Central memory CD4-positive, alpha-beta T cell (primary cell): ENCODE results near the gene KRT77.
"Not testable (repeated sequence)": the region's sequence is repeated elsewhere in the genome, so short reads cannot be mapped to it uniquely, and the experiment has no call there.

Experiments used
- DNase-seq: peaks from one replicate; pipeline ENCODE4 v3.0.0; 2022

KRT77 gene

DNA sequence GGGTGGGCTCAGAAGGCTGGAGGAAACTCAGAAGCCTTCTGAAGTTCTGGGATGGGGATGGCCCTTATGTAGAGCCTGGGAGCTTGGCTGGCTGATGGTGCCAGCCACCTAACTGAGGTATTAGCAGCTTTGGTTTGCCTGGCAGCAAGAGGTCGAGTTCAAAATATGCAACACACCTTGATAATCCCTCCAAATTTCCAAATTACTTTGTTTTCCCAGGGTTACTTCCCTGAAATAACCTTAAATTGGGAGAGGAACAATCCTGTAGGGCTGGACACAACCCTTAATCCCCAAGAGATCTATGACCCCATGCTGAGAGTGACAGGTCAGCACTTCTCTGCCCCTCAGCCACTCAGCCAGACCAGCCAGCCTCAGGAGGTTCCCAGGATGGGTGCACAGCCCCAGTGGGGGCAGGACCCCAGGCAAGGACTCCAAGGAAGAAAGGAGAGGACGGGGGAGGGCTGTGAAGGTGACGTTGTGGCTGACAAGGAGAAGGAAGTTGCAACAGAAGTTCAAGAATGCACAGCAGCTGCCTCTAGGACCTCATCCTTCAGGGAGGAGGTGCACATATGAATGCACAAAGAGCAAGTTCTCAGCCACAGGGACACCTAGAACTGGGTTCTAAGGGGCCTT lies 18.6 kb upstream of the KRT77 start:
- DNase-seq, result no peak

GRCh38 chr12:52720365-52720886 lies 17.1 kb upstream of the KRT77 start:
- DNase-seq, result no peak

- no peak for DNase-seq
These were observed 12.7 kb upstream of the KRT77 start for GRCh38 chr12:52716061-52716460.

DNA sequence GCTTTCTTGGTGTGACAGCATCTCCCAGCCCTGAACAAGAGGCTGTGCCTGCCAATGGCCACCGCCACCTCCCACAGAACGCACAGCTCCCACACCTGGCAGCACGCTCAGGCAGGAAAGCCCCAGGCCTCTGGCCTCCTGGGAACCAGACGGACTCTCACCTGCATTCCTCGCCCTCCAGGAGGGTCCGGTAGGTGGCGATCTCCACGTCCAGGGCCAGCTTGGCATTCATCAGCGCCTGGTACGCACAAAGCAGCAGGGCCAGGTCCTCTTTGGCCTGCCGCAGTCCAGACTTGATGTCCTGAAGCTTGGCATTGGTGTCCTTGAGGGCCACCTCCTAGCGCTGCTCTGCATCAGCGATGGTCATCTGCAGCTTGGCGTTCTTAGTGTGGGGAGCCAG lies 12.1 kb upstream of the KRT77 start:
- DNase-seq, result no peak

- no peak for DNase-seq
These were observed 11.6 kb upstream of the KRT77 start for GRCh38 chr12:52714887-52715281.

DNA sequence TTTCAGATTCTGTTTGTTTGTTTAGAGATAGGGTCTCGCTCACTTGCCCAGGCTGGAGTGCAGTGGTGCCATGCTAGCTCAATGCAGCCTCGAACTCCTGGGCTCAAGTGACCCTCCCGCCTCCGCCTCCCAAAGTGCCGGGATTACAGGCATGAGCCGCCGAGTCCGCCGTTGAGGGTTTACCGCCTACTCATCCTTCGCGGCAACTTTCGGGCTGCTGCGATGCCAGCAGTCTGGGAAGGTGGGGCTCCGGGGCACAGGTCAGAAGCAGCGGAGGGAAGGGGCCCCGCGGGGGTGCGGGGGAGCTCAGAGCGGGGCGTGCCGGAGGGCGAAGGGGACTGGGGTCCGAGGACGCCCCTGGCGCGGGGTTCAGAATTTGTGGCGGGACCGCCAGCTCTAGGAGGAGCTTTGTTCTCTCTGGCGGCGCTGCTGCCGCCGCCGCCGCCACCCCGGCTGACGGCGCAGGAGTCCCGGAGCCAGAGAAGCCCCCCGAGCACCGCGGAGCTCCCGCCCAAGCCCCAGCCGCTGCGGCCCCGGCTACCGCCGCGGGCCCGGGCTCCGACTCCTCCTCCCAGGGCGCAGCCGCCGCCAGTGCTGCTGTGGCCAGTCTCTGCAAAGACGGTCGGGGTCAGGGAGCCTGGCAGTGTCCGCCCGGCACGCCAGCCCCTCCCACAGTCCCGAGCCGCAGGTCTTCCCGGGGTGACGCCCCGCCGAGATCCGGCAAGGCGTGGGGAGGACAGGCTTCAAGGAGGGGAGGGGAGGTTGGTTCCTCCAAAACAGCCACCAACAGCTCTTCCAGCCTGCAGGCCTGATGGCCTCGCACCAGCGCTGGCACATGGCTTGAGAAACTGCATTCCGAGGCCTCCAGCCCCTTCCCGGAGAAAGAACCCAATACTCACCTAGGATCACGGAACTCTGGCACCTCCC lies 10.9 kb upstream of the KRT77 start:
- no peak for DNase-seq

DNA sequence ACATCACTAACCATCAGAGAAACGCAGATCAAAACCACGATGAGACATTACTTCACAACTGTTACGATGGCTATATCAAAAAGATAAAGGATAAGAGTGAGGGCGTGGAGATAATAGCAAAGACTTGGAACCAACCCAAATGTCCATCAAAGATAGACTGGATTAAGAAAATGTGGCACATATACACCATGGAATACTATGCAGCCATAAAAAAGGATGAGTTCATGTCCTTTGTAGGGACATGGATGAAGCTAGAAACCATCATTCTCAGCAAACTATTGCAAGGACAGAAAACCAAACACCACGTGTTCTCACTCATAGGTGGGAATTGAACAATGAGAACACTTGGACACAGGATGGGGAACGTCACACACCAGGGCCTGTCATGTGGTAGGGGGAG lies 8.8 kb upstream of the KRT77 start:
- DNase-seq, result not testable (repeated sequence)

DNA sequence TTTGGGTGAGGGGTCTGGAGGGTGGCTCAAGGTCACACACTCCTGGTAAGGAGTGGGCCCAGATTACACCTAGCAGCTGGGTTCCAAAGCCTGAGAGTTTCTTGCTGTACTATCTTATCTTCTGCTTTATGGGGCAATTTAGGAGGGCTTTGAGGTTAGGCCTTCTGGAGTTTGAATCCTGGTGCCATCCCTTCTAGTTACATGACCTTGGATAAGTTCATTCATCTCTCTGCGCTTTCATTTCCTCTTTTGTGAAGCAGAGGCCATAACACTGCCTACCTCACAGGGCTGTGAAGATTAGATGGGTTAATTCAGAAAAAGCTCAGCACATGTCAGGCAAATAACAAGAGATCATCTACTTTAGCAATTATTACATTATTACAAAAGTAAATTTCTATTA lies 7.4 kb upstream of the KRT77 start:
- no peak for DNase-seq

- no peak for DNase-seq
These were observed 4.7 kb upstream of the KRT77 start for GRCh38 chr12:52708010-52708409.

GRCh38 chr12:52704464-52704863 lies 1.1 kb upstream of the KRT77 start:
- DNase-seq, result no peak

DNA sequence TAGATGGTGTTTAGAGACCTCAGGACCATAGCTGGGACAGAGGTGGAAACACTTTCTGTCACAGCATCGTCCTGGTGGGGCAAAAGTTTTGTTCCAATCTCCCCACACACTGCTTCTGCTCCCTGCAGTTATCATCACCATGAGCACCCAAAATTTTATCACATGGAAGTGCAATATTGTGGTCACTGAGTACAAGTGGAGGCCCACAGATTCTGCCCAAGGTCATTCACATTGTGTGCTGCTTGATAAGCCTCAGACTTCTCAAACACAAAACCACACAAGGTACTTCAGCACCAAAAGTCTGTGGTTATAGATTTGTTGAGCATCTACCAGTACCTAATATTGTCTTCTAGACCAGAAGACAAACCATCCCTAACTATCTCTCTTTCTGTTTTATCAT lies 554 bp upstream of the KRT77 start:
- no peak for DNase-seq

- no peak for DNase-seq
These were observed 986 bp downstream of the KRT77 start for GRCh38 chr12:52702338-52702737.

DNA sequence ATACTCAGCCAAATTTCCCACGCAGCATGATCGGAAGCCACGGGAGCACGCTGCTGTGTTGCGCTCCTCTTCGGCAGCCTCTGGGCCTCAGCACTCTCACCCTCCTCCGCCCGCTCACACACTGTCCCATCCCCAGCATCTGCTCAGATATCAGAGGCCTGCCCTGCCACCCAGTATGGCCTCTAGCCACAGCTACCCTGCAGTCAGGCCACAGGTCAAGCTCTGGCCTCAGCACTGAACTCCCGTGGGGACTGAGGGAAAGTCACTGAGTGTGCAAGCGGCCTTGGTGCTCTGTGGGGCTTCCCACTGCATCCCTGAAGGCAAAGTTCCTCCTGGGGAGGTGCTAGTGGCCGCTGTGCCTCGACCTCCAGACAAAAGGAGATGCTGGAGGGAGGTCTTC lies 2.0 kb downstream of the KRT77 start:
- DNase-seq, result no peak

- DNase-seq, result no peak
These were observed 3.4 kb downstream of the KRT77 start for GRCh38 chr12:52699960-52700359.

- DNase-seq, result no peak
These were observed 4.0 kb downstream of the KRT77 start for GRCh38 chr12:52699373-52699772.

DNA sequence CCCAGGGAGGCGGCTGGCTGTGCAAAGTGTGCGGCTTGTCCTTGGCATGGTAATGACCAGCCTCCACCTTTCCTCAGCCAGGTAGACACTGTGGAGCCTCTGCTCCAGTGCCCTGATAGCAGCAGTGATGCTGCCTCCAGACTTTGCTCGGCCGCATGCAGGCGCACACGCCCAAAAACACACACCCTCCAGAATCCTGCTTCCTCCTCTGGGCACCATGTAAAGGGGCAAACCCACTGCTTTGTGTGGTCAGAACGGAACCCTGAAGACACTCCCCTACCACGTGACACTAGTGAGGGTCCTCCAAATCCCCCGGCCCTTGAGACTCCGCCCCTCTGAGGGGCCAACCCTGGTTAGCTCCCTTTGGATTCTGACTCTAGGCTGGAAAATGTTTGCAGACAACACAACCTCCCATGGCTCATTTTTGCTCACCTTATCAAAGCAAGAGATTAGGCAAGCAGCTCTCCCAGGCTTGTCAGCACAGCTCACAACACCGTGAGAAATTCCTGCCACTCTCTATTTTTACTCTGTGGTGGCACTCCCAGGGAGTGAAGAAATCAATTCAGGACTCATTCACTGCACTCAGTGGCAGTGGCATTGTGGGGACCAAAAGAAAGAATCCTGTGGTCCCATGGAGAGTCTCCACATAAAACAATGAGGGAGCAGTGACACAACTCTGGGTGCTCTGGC lies 4.5 kb downstream of the KRT77 start:
- DNase-seq, result no peak

GRCh38 chr12:52697058-52697582 lies 6.2 kb downstream of the KRT77 start:
- DNase-seq, result no peak

DNA sequence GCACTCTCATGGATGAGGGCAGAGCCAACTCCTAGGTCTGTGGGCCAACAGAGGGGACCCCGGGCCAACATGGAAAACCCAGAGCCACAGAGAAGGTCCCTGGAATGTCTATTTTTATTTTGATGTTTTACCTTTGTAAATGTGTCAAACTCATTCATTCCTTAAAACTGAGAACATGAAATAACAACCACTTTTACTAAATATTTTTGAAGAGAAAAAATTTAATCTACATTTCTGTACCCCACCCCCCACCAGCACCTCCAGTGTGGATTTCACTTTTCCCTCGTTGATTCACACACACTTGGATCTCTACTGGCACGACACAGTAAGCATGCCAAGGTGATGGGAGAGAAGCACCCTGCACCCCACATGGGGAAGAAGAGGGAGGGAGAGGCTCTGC lies 6.7 kb downstream of the KRT77 start:
- no peak for DNase-seq

GRCh38 chr12:52695039-52695438 lies 8.3 kb downstream of the KRT77 start:
- DNase-seq, result no peak

DNA sequence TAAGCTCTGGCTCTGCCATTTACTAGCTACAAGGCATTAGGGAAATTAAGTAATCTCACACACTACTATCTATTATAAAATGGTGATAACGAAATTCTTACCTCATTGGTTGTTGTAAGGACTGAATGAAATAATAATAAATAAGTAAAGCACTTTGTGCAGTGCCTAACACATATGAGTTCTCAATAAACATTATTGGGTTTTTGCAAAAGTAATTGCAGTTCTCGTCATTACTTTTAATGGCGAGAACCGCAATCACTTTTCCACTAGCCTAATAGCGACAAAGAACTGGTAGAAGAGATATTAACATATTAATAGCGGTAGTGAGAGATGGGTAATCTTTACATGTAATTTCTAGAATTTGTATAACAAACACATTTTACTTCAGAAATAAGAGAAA lies 9.2 kb downstream of the KRT77 start:
- DNase-seq, result no peak

DNA sequence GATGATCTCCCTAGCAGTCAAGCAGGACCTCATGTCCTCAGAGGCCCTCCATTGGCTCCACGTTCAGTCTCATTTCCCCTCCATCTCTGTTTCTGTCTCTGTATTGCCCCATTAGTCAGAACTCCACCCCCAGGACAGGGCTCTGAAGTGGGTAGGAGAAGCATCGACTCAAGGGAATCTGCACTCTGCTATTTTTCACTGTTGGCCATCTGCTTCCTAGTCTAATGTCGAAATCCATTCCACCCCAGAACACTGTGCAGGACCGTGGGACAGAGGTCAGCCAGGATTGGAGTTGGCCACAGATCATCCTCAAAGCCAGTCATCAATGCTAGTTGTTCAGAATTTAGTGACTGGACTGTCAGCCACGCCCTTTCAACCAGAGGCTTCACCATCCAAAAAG lies 10.1 kb downstream of the KRT77 start:
- DNase-seq, result no peak

DNA sequence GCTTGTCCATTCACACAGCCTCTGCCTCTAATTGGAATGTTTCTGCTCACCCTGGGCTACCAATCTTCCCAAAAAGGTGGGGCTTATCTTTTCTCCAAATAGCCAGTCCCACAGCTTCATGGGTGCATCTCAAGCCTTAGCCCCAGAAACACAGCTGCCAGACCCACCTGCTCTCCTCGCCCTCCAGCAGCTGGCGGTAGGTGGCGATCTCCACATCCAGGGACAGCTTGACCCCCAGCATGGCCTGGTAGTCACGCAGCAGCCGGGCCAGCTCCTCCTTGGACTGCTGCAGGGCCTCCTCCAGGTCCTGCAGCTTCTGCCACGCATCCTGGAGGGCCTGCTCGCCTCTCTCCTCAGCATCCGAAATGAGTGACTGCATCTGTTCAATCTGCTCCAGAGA lies 11.1 kb downstream of the KRT77 start:
- no peak for DNase-seq

DNA sequence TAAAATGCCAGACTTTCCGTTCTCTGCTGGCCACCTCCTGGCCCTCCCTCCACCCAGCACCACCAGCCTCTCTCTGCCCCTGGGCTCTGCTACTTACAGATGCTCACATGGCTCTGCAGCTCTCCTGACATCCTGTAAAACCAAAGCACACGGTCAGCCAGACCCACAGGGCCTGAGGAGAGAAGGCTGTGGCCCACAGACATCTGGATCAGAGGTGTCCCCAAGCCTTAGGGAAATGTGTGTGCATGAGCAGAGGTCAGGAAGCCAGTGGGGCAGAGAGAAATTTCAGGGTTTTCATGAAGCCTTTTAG lies 11.5 kb downstream of the KRT77 start:
- no peak for DNase-seq
